Keratinocyte (primary cell): ENCODE data around the gene ZNF267. TPM values are rescaled to one million over a fixed set of nuclear protein-coding genes. Genes with fewer than 3 reads are reported as not detected.
"Not testable (repeated sequence)": the region's sequence is repeated elsewhere in the genome, so short reads cannot be mapped to it uniquely, and the experiment has no call there.

Experiments used
- DNase-seq: peaks from one replicate; pipeline ENCODE4 v3.0.0-alpha.2; 2011; ENCODE audit warnings: low read depth, missing footprints, low spot score
- FAIRE-seq: peaks from 2 replicates; lab custom pipeline; 2011; peaks lifted over from hg19 to GRCh38; lab: Jason Lieb, UNC
- H2AFZ ChIP-seq: 2 replicates; pipeline ENCODE4 v1.6.0; 2012; ENCODE audit warnings: low read length, control low read depth, inconsistent platforms; ENCODE audit not compliant: control insufficient read depth
- H3K27ac ChIP-seq: 2 replicates; pipeline ENCODE4 v1.5.1; 2011; ENCODE audit warnings: low read length; ENCODE audit not compliant: control insufficient read depth, insufficient read depth
- H3K27me3 ChIP-seq: 3 replicates; pipeline ENCODE4 v1.6.0; 2011; ENCODE audit warnings: low read length; ENCODE audit not compliant: control insufficient read depth, insufficient read depth; ENCODE audit errors: extremely low read depth
- H3K36me3 ChIP-seq, 2 experiments: 2 replicates in 1 of 2; 3 replicates in 1 of 2; pipeline ENCODE4 v1.5.1; 2011; ENCODE audit warnings: low read length in 2 of 2, mild to moderate bottlenecking in 1 of 2; ENCODE audit not compliant: control insufficient read depth in 2 of 2, insufficient read depth in 2 of 2; ENCODE audit errors: extremely low read depth in 1 of 2
- H3K4me1 ChIP-seq: 3 replicates; pipeline ENCODE4 v1.5.1; 2011; ENCODE audit warnings: low read length; ENCODE audit not compliant: control insufficient read depth, insufficient read depth; ENCODE audit errors: extremely low read depth
- H3K4me2 ChIP-seq: 3 replicates; pipeline ENCODE4 v1.6.0; 2011; ENCODE audit warnings: low read depth, low read length; ENCODE audit not compliant: control insufficient read depth, insufficient read depth; ENCODE audit errors: extremely low read depth
- H3K4me3 ChIP-seq, 3 experiments: fragments of 200-600 bp in 1 of 3; sonication (generic) in 1 of 3; 2 replicates in 2 of 3; 3 replicates in 1 of 3; pipeline ENCODE4 v1.5.1; 2011 to 2016; ENCODE audit warnings: low read length in 3 of 3, mild to moderate bottlenecking in 3 of 3, control low read depth in 2 of 3, inconsistent platforms in 1 of 3, low read depth in 1 of 3, mixed read lengths in 1 of 3, mixed run types in 1 of 3, moderate library complexity in 1 of 3; ENCODE audit not compliant: control insufficient read depth in 2 of 3, insufficient read depth in 2 of 3; ENCODE audit errors: extremely low read depth in 1 of 3
- H3K79me2 ChIP-seq: 2 replicates; pipeline ENCODE4 v1.6.0; 2012; ENCODE audit warnings: low read length; ENCODE audit not compliant: control insufficient read depth, insufficient read depth
- H3K9ac ChIP-seq: 3 replicates; pipeline ENCODE4 v1.6.0; 2011; ENCODE audit warnings: low read length; ENCODE audit not compliant: control insufficient read depth, insufficient read depth; ENCODE audit errors: extremely low read depth
- H3K9me1 ChIP-seq: 3 replicates; pipeline ENCODE4 v1.6.0; 2011; ENCODE audit warnings: low read length; ENCODE audit not compliant: control insufficient read depth, insufficient read depth; ENCODE audit errors: extremely low read depth
- H3K9me3 ChIP-seq: 2 replicates; pipeline ENCODE4 v1.5.1; 2012; ENCODE audit warnings: low read depth, low read length; ENCODE audit not compliant: control insufficient read depth
- H4K20me1 ChIP-seq: 3 replicates; pipeline ENCODE4 v1.6.0; 2011; ENCODE audit warnings: low read length; ENCODE audit not compliant: control insufficient read depth, insufficient read depth; ENCODE audit errors: extremely low read depth
- dilution Hi-C: fragments of 300-500 bp; cut with MboI; formaldehyde crosslinking; loops from one replicate; pipeline ENCODE4 v1.7.0; 2020; ENCODE audit warnings: low sequenced_read_pairs; ENCODE audit not compliant: extremely low pct_ligation_motif_present
- polyA plus RNA-seq, 5 experiments: library from polyadenylated mRNA; depleted of rRNA in 3 of 5; stranded (reverse) in 3 of 5; stranded (forward) in 1 of 5; unstranded in 1 of 5; fragments of >200 nt; gene quantifications; 1 replicate in 1 of 5; 2 replicates in 3 of 5; 3 replicates in 1 of 5; pipeline versions ENCODE4 v1.2.1 to v1.2.3, GENCODE V29; 2011 to 2012; ENCODE audit warnings: missing spikeins in 2 of 5, low read depth in 1 of 5, low replicate concordance in 1 of 5
- small RNA-seq, 3 experiments: library from RNA; depleted of rRNA; stranded (forward); fragments of <200 nt; gene quantifications; one replicate each; pipeline ENCODE3, GENCODE V24; 2012; ENCODE audit warnings: low read depth in 3 of 3, low replicate concordance in 1 of 3; ENCODE audit not compliant: insufficient read length in 3 of 3

The ZNF267 gene
- polyA plus RNA-seq, 1 donor (not counting 4 experiments of a cell fraction or from before 2014, with no cell fraction given): 10.7 TPM

DNA sequence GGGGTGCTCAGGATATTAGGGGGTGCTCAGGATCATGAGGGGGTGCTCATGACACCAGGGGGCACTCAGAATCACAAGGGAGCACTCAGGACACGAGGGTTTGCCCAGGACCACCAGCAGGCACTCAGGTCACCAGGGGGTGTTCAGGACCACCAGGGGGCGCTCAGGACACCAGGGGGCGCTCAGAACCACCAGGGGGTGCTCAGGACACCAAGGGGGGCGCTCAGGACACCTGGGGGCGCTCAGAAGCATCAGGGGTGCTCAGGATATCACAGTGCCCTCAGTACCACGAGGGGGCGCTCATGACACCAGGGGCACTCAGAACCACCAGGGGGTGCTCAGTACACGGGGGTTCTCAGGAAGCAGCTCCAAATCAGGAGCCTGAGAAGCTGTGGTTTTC is 82.6 kb downstream of the ZNF267 start:
- H3K4me2 ChIP-seq, H3K27ac ChIP-seq, H3K27me3 ChIP-seq, H4K20me1 ChIP-seq, H3K36me3 ChIP-seq, H3K79me2 ChIP-seq, H2AFZ ChIP-seq, FAIRE-seq, H3K4me1 ChIP-seq, H3K4me3 ChIP-seq, H3K9me3 ChIP-seq, H3K9me1 ChIP-seq, DNase-seq, dilution Hi-C loops, H3K9ac ChIP-seq: not testable (repeated sequence)

DNA sequence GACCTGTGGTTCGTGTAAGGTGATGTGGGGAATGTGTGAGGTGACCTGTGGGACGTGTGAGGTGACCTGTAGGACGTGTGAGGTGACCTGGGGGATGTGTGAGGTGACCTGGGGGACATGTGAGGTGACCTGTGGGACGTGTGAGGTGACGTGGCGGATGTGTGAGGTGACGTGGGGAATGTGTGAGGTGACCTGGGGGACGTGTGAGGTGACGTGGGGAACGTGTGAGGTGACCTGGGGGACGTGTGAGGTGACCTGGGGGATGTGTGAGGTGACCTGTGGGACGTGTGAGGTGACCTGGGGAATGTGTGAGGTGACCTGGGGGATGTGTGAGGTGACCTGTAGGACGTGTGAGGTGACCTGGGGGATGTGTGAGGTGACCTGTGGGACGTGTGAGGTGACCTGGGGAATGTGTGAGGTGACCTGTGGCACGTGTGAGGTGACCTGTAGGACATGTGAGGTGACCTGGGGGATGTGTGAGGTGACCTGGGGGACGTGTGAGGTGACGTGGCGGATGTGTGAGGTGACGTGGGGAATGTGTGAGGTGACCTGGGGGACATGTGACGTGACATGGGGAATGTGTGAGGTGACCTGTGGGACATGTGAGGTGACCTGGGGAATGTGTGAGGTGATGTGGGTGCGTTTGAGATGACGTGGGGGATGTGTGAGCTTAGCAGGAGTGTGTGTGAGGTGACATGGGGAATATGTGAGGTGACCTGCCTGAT is 86.7 kb downstream of the ZNF267 start:
- H3K4me1 ChIP-seq, H3K79me2 ChIP-seq, dilution Hi-C loops, H3K4me3 ChIP-seq, H3K36me3 ChIP-seq, H4K20me1 ChIP-seq, H3K4me2 ChIP-seq, H3K9me1 ChIP-seq, H3K27ac ChIP-seq, H3K9ac ChIP-seq, H3K9me3 ChIP-seq, DNase-seq, H3K27me3 ChIP-seq, FAIRE-seq, H2AFZ ChIP-seq: not testable (repeated sequence)

Small RNA genes lying within 50 kb of the gene (small RNA-seq; reads per million reads assigned to genes)
- gene AC034105.2 (0 reads per million in 3 experiments), gene AC034105.4 (0 reads per million in 3 experiments)
